Suppressor macrophage treated with lipopolysaccharide for 4 hours (primary cell): Measurements from ENCODE around the gene SH3PXD2B.
A peak's percentile ranks its signal among the peaks of the same experiment; 100 is the strongest.
"Not testable (repeated sequence)": the region's sequence is repeated elsewhere in the genome, so short reads cannot be mapped to it uniquely, and the experiment has no call there.

Experiments
- DNase-seq: peaks from one replicate; pipeline ENCODE4 v3.0.0-alpha.2; 2020

Gene SH3PXD2B

GRCh38 chr5:172398645-172399044, 55.7 kb downstream of the SH3PXD2B start:
- DNase-seq, result not testable (repeated sequence)

GRCh38 chr5:172396994-172397393, 57.3 kb downstream of the SH3PXD2B start:
- not testable (repeated sequence) for DNase-seq

- no peak for DNase-seq
Measured at GRCh38 chr5:172396220-172396619, 58.1 kb downstream of the SH3PXD2B start.

GRCh38 chr5:172395483-172395882, 58.8 kb downstream of the SH3PXD2B start:
- DNase-seq, result no peak

GRCh38 chr5:172389578-172390112, 64.7 kb downstream of the SH3PXD2B start:
- DNase-seq, result no peak

GRCh38 chr5:172388246-172388733, 66.0 kb downstream of the SH3PXD2B start:
- no peak for DNase-seq

- no peak for DNase-seq
Measured at GRCh38 chr5:172385707-172386106, 68.6 kb downstream of the SH3PXD2B start.

GRCh38 chr5:172385010-172385563, 69.2 kb downstream of the SH3PXD2B start:
- no peak for DNase-seq

GRCh38 chr5:172383191-172383802, 71.0 kb downstream of the SH3PXD2B start:
- DNase-seq, result no peak

GRCh38 chr5:172380987-172381643, 73.2 kb downstream of the SH3PXD2B start:
- DNase-seq, result no peak

- no peak for DNase-seq
Measured at GRCh38 chr5:172380301-172380986, 73.9 kb downstream of the SH3PXD2B start.

GRCh38 chr5:172379481-172379880, 74.8 kb downstream of the SH3PXD2B start:
- DNase-seq, result no peak

- DNase-seq, result peak; percentile 55
Measured at GRCh38 chr5:172377856-172378255, 76.5 kb downstream of the SH3PXD2B start.

- no peak for DNase-seq
Measured at GRCh38 chr5:172377438-172377837, 76.9 kb downstream of the SH3PXD2B start.

- DNase-seq, result no peak
Measured at GRCh38 chr5:172374783-172375182, 79.5 kb downstream of the SH3PXD2B start.

GRCh38 chr5:172373680-172374079, 80.6 kb downstream of the SH3PXD2B start:
- no peak for DNase-seq

- no peak for DNase-seq
Measured at GRCh38 chr5:172371684-172372083, 82.6 kb downstream of the SH3PXD2B start.

GRCh38 chr5:172370648-172371545, 83.4 kb downstream of the SH3PXD2B start:
- peak; percentile 89 for DNase-seq

GRCh38 chr5:172370237-172370640, 84.1 kb downstream of the SH3PXD2B start:
- no peak for DNase-seq

GRCh38 chr5:172368699-172369098, 85.6 kb downstream of the SH3PXD2B start:
- not testable (repeated sequence) for DNase-seq

GRCh38 chr5:172365948-172366608, 88.2 kb downstream of the SH3PXD2B start:
- no peak for DNase-seq

GRCh38 chr5:172364773-172365172, 89.6 kb downstream of the SH3PXD2B start:
- DNase-seq, result peak; percentile 54
